CD8-positive, alpha-beta memory T cell (primary cell): ENCODE measurements around the gene LRRTM4. TPM values are rescaled to one million over a fixed set of nuclear protein-coding genes. Genes with fewer than 3 reads are reported as not detected.
"Not testable (repeated sequence)": the region's sequence is repeated elsewhere in the genome, so short reads cannot be mapped to it uniquely, and the experiment has no call there.

Experiments
- CTCF ChIA-PET: fragments of 350-600 bp; sonication (Branson Sonifier 250); formaldehyde crosslinking; loops from one replicate; lab custom pipeline; 2021; ENCODE audit warnings: antibody characterized with exemption; lab: Charles Lee
- POLR2A ChIA-PET: fragments of 350-600 bp; sonication (Branson Sonifier 250); formaldehyde crosslinking; loops from one replicate; lab custom pipeline; 2021; ENCODE audit warnings: antibody characterized with exemption; lab: Charles Lee
- DNase-seq, 5 donors: peaks; one replicate each; pipeline versions ENCODE4 v3.0.0 to v3.0.0-alpha.2; 2020 to 2022; ENCODE audit warnings: mixed read lengths in 1 of 5
- H3K27ac ChIP-seq: one replicate; pipeline ENCODE4 v1.7.0; 2013; ENCODE audit warnings: low read depth, mild to moderate bottlenecking, low read length, moderate library complexity
- H3K27me3 ChIP-seq: 2 replicates; pipeline ENCODE4 v1.7.0; 2013; ENCODE audit warnings: low read length, mild to moderate bottlenecking; ENCODE audit not compliant: insufficient read depth, poor library complexity, severe bottlenecking
- H3K36me3 ChIP-seq: 2 replicates; pipeline ENCODE4 v1.7.0; 2013; ENCODE audit warnings: mild to moderate bottlenecking, low read length, moderate library complexity; ENCODE audit not compliant: insufficient read depth
- H3K4me1 ChIP-seq: 2 replicates; pipeline ENCODE4 v1.7.0; 2013; ENCODE audit warnings: mild to moderate bottlenecking, low read length, moderate library complexity; ENCODE audit not compliant: insufficient read depth
- H3K4me3 ChIP-seq: 2 replicates; pipeline ENCODE4 v1.7.0; 2013; ENCODE audit warnings: mild to moderate bottlenecking, low read length
- H3K9me3 ChIP-seq: 2 replicates; pipeline ENCODE4 v1.7.0; 2013; ENCODE audit warnings: mild to moderate bottlenecking, low read length
- H3K27ac Mint-ChIP-seq, 8 donors: one replicate each; pipeline ENCODE4 v1.8.0; 2020 to 2021; ENCODE audit warnings: mixed read lengths in 8 of 8, mild to moderate bottlenecking in 6 of 8, inconsistent platforms in 3 of 8, moderate library complexity in 3 of 8
- H3K27me3 Mint-ChIP-seq, 2 donors: one replicate each; pipeline ENCODE4 v1.8.0; 2020 to 2021; ENCODE audit warnings: mixed read lengths in 2 of 2, mild to moderate bottlenecking in 1 of 2, moderate library complexity in 1 of 2
- H3K36me3 Mint-ChIP-seq, 3 donors: one replicate each; pipeline ENCODE4 v1.8.0; 2020 to 2021; ENCODE audit warnings: mixed read lengths in 3 of 3, inconsistent platforms in 1 of 3, mild to moderate bottlenecking in 1 of 3
- H3K4me1 Mint-ChIP-seq, 3 donors: one replicate each; pipeline ENCODE4 v1.8.0; 2020 to 2021; ENCODE audit warnings: mixed read lengths in 3 of 3, inconsistent platforms in 1 of 3, mild to moderate bottlenecking in 1 of 3
- H3K4me3 Mint-ChIP-seq, 7 donors: one replicate each; pipeline ENCODE4 v1.8.0; 2020 to 2021; ENCODE audit warnings: mixed read lengths in 7 of 7, mild to moderate bottlenecking in 6 of 7, moderate library complexity in 4 of 7, inconsistent platforms in 2 of 7
- H3K9me3 Mint-ChIP-seq, 5 donors: one replicate each; pipeline ENCODE4 v1.8.0; 2020 to 2022; ENCODE audit warnings: mixed read lengths in 5 of 5, mild to moderate bottlenecking in 3 of 5, moderate library complexity in 2 of 5, inconsistent platforms in 1 of 5
- polyA plus RNA-seq: library from polyadenylated mRNA; unstranded; fragments of 300-500 nt; fragmentation: Illumina TruSeq; gene quantifications from one replicate; pipeline ENCODE4 v1.2.3, GENCODE V29; 2021
- total RNA-seq, 2 experiments: library from RNA; stranded (reverse); gene quantifications; one replicate each; pipeline ENCODE4 v1.2.3, GENCODE V29; 2021

LRRTM4 gene
- total and polyA plus RNA-seq, 3 experiments from 2014 or later, result not detected

GRCh38 chr2:76713312-76713711 lies 808.9 kb downstream of the LRRTM4 start:
- Histone ChIP-seq H3K4me3 (no peak overlapping the region), H3K36me3 (no peaks in the 10 kb centered on the region), H3K4me1 (no peaks in the 10 kb centered on the region), H3K27me3 (no peaks in the 10 kb centered on the region), H3K9me3 (no peaks in the 10 kb centered on the region), H3K27ac (no peak overlapping the region)
- H3K4me1 Mint-ChIP-seq, result no peaks in the 10 kb centered on the region
- H3K36me3 Mint-ChIP-seq, result no peaks in the 10 kb centered on the region
- H3K4me3 Mint-ChIP-seq, result no peak overlapping the region
- ChIA-PET POLR2A (no interaction called here), CTCF (no interaction called here)
- H3K9me3 Mint-ChIP-seq, result peaks cover 5 to 17% (median 15%) of the 10 kb centered on the region in 5 donors
- no peak for DNase-seq
- H3K27ac Mint-ChIP-seq, result no peak overlapping the region
- no peaks in the 10 kb centered on the region for H3K27me3 Mint-ChIP-seq

DNA sequence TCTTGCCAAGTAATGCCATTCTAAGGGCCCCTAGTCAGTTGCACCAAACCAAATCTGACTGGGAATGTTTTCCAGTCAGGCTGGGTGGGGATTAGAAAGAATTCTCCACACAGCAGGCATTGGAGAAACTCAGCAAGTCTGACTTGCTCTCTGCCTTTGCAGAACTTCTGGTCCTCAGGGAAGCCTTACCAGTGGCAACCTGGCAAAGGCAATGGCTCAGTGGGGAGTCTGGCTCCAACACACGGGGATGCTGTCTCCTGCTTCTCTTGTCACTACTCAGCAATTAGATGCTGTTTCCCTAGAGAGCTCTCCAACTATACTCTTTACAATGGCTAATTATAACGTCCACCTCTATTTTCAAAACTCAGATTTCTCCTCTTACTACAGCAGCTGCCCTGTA lies 810.7 kb downstream of the LRRTM4 start:
- Mint-ChIP-seq H3K27me3 (no peaks in the 10 kb centered on the region), H3K9me3 (peaks cover 5 to 20% (median 15%) of the 10 kb centered on the region in 5 donors), H3K27ac (no peak overlapping the region), H3K4me3 (no peak overlapping the region), H3K4me1 (no peaks in the 10 kb centered on the region), H3K36me3 (no peaks in the 10 kb centered on the region)
- ChIA-PET CTCF (no interaction called here), POLR2A (no interaction called here)
- no peak for DNase-seq
- no peaks in the 10 kb centered on the region for H3K36me3 ChIP-seq
- H3K4me1 ChIP-seq, result no peaks in the 10 kb centered on the region
- no peak overlapping the region for H3K4me3 ChIP-seq
- no peaks in the 10 kb centered on the region for H3K9me3 ChIP-seq
- H3K27me3 ChIP-seq, result no peaks in the 10 kb centered on the region
- no peak overlapping the region for H3K27ac ChIP-seq

DNA sequence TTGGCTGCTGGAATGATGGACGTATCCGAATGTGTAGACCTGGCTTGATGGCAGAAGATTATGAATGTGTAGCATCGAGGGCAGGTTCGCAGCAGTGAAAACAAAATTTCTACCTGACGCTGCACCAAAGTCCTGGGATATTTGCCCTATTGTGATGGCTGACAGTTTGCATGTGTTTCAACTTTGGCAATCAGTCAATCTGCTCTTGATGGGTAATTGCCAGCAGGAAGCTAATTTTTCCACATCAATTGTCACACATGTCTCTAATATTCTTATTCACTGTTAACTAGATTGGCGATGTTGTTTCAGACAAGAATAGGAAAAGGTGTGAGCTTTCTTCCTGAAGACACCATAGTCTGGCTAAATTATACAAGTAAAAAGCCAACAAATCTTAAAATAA lies 821.3 kb downstream of the LRRTM4 start:
- CTCF ChIA-PET, result no interaction called here
- Histone ChIP-seq H3K27me3 (no peaks in the 10 kb centered on the region), H3K4me3 (no peak overlapping the region), H3K9me3 (no peaks in the 10 kb centered on the region), H3K36me3 (no peaks in the 10 kb centered on the region), H3K27ac (no peak overlapping the region), H3K4me1 (no peaks in the 10 kb centered on the region)
- Mint-ChIP-seq H3K4me1 (no peaks in the 10 kb centered on the region), H3K9me3 (peaks cover 6 to 14% (median 10%) of the 10 kb centered on the region in 5 donors), H3K27ac (no peak overlapping the region), H3K4me3 (no peak overlapping the region), H3K27me3 (no peaks in the 10 kb centered on the region), H3K36me3 (no peaks in the 10 kb centered on the region)
- DNase-seq, result no peak
- POLR2A ChIA-PET, result no interaction called here

DNA sequence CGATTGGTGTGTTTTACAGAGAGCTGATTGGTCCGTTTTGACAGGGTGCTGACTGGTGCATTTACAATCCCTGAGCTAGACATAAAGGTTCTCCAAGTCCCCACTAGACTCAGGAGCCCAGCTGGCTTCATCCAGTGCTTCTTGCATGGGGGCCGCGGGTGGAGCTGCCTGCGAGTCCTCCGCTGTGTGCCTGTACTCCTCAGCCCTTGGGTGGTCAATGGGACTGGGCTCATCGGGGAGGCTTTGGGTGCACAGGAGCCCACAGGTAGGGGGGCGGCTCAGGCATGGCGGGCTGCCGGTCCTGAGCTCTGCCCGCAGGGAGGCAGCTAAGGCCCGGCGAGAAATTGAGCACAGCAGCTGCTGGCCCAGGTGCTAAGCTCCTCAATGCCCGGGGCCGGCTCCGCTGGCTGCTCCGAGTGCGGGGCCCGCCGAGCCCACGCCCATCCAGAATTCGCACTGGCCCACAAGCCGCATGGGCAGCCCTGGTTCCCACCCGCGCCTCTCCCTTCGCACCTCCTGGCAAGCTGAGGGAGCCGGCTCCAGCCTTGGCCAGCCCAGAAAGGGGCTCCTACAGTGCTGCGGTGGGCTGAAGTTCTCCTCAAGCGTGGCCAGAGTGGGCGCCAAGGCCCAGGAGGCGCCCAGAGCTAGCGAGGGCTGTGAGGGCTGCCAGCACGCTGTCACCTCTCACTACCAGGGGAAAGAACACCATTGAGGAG lies 824.0 kb downstream of the LRRTM4 start:
- H3K27ac Mint-ChIP-seq, CTCF ChIA-PET, H3K27me3 Mint-ChIP-seq: not testable (repeated sequence)

More for the DNA sequence above, 824.0 kb downstream of the LRRTM4 start:
- H3K27me3 ChIP-seq, H3K4me3 Mint-ChIP-seq, H3K4me3 ChIP-seq, H3K27ac ChIP-seq, H3K36me3 Mint-ChIP-seq, H3K4me1 Mint-ChIP-seq, H3K9me3 ChIP-seq, H3K4me1 ChIP-seq, POLR2A ChIA-PET, H3K36me3 ChIP-seq, DNase-seq: not testable (repeated sequence)
- peaks cover 7 to 23% (median 13%) of the 10 kb centered on the region in 5 donors for H3K9me3 Mint-ChIP-seq
